Brain microvascular endothelial cell (primary cell): ENCODE results near the gene CDK10.

Experiments used
- DNase-seq: peaks from one replicate; pipeline ENCODE4 v3.0.0-alpha.2; 2020
- H3K27ac ChIP-seq: fragments of 250-450 bp; sonication (Bioruptor Pico); 2 replicates; pipeline ENCODE4 v1.5.1; 2020; ENCODE audit warnings: mild to moderate bottlenecking, moderate library complexity
- H3K27me3 ChIP-seq: fragments of 250-450 bp; sonication (Bioruptor Pico); replicated peaks from 2 replicates; pipeline ENCODE4 v1.5.1; 2020; ENCODE audit warnings: mild to moderate bottlenecking
- H3K36me3 ChIP-seq: fragments of 250-450 bp; sonication (Bioruptor Pico); replicated peaks from 2 replicates; pipeline ENCODE4 v1.5.1; 2020; ENCODE audit warnings: mild to moderate bottlenecking
- H3K4me3 ChIP-seq: 2 replicates; pipeline ENCODE4 v1.5.1; 2011; ENCODE audit warnings: low read depth, mild to moderate bottlenecking, control low read depth, low read length, moderate library complexity
- in situ Hi-C: cut with HindIII; loops from 2 replicates; pipeline ENCODE4 v1.10.0; 2017; ENCODE audit warnings: low sequenced_read_pairs, low pct_ligation_motif_present
- TF ChIP-seq, protein P1 (sequence below): IDR thresholded peaks from 2 replicates; pipeline ENCODE4 v1.5.1; 2011; ENCODE audit warnings: low read depth, mild to moderate bottlenecking, moderate library complexity, low read length, control low read depth, inconsistent platforms; ENCODE audit errors: missing control alignments

Gene CDK10

DNA sequence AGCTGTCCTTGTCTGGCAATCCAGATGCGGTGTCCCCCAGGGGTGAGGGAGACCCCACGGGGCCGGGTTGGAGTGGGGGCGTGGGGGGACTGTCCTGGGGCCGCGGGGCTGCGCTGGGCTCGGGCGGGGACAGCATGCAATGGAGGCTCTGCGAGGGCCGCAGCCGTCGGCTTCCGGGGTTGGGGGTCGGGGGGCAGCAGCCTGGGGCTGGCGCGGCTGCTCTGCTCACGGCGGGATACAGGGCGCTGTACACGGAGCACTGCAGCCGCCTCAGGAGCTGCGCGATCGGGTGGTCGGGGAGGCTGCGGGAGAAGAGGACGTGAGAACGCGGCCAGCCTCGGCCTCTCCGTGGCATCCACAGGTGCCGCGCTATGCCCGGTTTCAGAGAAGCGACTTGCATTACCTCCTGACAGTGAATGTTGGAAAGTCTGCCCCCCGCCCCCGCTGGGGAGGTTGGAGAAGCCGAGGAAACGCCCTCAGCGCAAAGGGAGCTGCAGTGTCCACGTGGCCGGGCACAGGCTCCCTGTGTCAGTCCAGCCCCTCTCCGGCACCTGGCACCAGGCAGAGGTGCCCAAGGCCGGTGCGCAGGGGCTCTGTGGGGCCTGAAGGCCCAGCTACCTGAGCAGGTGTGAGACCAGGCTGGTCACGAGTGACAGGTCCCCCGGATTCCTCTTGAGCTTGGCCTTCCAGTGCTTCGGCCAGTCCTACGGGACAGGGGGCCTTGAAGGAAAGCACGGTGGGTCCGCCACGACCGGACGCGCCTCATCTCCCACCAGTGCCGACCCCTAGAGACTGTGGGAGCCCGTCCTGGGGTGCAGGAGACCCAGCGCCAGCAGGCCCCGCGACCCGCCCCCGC, 24.4 kb downstream of the CDK10 start:
- Histone ChIP-seq H3K27ac (no peak overlapping the region), H3K27me3 (no peaks in the 10 kb centered on the region), H3K4me3 (no peak overlapping the region), H3K36me3 (no peaks in the 10 kb centered on the region)
- no peak for DNase-seq
- TF ChIP-seq, protein P1, sequence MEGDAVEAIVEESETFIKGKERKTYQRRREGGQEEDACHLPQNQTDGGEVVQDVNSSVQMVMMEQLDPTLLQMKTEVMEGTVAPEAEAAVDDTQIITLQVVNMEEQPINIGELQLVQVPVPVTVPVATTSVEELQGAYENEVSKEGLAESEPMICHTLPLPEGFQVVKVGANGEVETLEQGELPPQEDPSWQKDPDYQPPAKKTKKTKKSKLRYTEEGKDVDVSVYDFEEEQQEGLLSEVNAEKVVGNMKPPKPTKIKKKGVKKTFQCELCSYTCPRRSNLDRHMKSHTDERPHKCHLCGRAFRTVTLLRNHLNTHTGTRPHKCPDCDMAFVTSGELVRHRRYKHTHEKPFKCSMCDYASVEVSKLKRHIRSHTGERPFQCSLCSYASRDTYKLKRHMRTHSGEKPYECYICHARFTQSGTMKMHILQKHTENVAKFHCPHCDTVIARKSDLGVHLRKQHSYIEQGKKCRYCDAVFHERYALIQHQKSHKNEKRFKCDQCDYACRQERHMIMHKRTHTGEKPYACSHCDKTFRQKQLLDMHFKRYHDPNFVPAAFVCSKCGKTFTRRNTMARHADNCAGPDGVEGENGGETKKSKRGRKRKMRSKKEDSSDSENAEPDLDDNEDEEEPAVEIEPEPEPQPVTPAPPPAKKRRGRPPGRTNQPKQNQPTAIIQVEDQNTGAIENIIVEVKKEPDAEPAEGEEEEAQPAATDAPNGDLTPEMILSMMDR = no peak
- in situ Hi-C loops = no loop called here

DNA sequence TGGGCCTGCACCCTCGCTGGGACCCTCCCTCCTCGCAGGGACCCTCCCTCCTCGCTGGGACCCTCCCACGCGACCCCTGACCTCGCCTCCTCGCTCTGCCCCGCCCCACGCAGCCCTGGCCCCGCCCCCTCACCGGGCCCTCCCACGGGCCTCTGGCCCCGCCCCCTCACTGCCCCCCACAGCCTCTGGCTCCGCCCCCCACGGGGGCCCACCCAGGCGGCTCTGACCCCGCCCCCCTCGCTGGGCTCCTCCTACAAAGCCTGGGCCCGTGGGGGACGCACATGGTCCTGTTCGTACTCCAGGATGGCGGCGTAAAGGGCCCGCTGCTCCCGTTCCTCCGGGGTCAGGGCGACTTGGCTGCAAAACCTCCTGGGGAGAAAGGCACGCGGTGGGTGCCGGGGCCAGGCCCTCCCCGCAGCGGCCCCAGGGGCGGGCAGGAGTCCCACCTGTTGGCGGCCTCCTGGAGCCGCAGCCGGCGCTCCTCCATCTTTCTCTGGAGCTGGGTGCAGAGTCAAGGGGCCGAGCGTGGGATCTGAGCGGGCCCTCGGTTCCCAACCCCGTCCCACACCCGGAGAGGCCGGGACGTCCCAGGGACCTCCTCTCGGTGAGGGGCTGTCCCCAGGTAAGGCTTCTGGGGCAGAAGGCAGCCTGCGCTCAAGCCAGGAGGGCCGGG, 25.2 kb downstream of the CDK10 start:
- H3K27me3 ChIP-seq = no peaks in the 10 kb centered on the region
- peak overlapping the region; percentile 63 for H3K4me3 ChIP-seq
- peak; percentile 43 for DNase-seq
- TF ChIP-seq, protein P1 = no peak
- H3K27ac ChIP-seq = peak overlapping the region; percentile 36
- no peaks in the 10 kb centered on the region for H3K36me3 ChIP-seq
- in situ Hi-C loops = no loop called here

DNA sequence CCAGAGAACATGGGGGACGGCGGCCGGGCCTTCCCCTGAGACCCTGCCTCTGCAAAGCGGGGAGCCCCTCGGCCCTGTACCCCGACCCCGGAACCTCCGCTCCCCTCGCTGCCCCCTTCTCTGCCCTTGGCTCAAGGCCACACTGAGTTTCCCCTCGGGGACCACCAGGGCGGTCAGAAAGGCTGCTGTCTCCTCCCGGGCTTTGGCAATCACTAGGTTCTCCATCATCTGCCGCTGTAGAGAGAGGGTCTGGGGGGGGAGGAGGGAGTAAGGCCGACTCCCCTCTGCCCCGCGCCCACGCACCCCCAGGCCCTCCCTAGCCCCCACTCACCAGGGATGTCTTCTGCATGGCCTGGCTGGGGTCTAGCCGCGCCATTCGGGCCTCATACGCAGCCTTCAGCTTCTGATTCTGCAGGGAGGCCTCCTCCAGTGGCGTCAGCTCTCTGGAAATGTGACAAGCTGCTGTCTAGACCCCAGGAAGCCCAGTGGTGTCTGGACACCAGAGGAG, 25.8 kb downstream of the CDK10 start:
- TF ChIP-seq, protein P1 = no peak
- Histone ChIP-seq H3K27ac (peak overlapping the region; percentile 36), H3K27me3 (no peaks in the 10 kb centered on the region), H3K36me3 (no peaks in the 10 kb centered on the region), H3K4me3 (peak overlapping the region; percentile 63)
- in situ Hi-C loops = no loop called here
- DNase-seq = peak; percentile 52

GRCh38 chr16:89716493-89716892, 30.0 kb downstream of the CDK10 start:
- H3K27ac ChIP-seq = peak overlapping the region; percentile 27

GRCh38 chr16:89716916-89717687, 30.6 kb downstream of the CDK10 start:
- no peak for DNase-seq
- no peaks in the 10 kb centered on the region for H3K36me3 ChIP-seq
- TF ChIP-seq, protein P1 = no peak
- in situ Hi-C loops = no loop called here
- no peak overlapping the region for H3K27ac ChIP-seq
- H3K27me3 ChIP-seq = no peaks in the 10 kb centered on the region
- H3K4me3 ChIP-seq = no peak overlapping the region

More at GRCh38 chr16:89716493-89716892, 30.0 kb downstream of the CDK10 start:
- TF ChIP-seq, protein P1 = no peak
- H3K36me3 ChIP-seq = no peaks in the 10 kb centered on the region
- H3K4me3 ChIP-seq = no peak overlapping the region
- in situ Hi-C loops = no loop called here
- no peak for DNase-seq
- no peaks in the 10 kb centered on the region for H3K27me3 ChIP-seq
